NCI-H526 (cell line): Measurements from ENCODE around the gene MTMR3.
A peak's percentile ranks its signal among the peaks of the same experiment; 100 is the strongest.
"Not testable (repeated sequence)": the region's sequence is repeated elsewhere in the genome, so short reads cannot be mapped to it uniquely, and the experiment has no call there.

ENCODE experiments used
- DNase-seq, 2 experiments: peaks; one replicate each; lab custom pipeline; 2025; lab: John Stamatoyannopoulos, UW

The MTMR3 gene

DNA sequence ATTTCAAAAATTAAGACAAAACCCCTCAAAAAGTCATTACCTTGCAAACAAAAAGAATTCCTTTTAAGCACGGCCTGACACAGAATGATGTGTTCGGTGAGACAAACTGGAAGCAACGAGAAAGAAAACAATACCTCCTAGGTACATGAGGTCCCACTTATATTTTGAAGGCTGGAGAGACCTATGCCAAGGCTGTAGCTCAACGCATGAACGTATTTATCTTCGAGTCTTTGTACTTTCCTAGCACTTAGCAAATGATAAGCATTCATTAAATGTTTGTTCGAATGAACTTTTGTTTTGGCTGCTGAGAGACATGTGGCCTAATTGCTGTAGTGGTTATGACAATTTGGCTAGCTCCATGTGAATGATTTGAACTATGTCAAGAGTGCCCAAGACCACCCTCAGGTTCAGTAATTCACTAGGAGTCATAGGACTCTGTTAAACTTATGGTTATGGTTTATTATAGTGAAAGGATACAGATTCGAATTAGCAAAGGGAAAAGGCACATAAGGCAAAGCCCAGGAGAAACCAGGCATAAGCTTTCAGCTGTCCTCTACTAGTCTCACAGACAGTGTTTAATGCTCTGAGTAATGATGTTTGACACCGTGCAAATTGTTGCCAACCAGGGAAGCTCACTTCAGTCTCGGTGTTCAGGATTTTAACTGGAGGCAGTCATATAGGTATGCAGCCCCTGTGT is 171.2 kb downstream of the MTMR3 start:
- DNase-seq = no peak

DNA sequence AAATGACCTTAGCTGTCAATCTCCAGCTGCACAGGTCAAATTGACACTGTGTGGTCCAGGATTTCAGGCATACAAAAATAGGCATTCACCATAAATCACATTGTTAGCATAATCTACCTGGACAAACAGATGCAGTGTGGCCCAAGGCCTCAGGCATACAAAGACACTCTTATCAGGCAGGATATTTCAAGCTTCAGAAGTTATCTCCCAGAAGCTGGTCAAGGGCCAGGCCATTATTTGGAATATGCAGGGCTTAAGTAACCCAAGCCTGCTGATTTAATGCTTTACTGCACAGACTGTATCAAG is 171.7 kb downstream of the MTMR3 start:
- DNase-seq = no peak

DNA sequence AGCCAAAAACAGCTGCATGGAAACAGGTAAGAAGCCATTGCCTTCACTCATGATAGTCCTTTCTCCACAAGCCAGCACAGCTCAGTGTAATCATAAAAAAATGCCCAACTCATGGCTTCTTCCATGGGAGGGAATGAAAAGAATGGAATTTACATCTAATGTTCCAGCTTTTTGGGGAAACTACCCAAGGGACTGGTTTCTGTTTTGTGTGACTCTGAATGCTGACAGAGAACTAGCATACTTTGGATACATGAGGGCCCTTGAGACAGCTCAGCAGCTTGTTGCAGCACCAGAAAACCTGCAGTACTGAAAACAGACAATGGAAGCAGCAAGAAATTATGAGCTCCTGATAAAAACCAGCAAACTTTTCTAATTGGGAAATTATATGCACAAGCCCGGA is 173.0 kb downstream of the MTMR3 start:
- no peak for DNase-seq

DNA sequence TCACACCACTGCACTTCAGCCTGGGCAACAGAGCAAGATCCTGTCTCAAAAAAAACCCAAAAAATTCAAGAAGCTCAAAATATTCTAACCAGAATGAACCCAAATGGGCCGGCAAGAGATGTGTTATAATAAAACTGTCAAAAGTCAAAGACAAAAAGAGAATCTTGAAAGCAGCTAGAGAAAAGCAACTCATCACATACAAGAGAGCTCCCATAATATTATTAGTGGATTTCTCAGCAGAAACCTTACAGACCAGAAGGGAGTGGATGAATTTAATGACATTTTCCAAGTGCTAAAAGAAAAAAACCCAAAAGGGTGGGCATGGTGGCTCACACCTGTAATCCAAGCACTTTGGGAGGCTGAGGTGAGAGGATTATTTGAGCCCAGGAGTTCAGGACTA is 174.4 kb downstream of the MTMR3 start:
- DNase-seq = no peak

DNA sequence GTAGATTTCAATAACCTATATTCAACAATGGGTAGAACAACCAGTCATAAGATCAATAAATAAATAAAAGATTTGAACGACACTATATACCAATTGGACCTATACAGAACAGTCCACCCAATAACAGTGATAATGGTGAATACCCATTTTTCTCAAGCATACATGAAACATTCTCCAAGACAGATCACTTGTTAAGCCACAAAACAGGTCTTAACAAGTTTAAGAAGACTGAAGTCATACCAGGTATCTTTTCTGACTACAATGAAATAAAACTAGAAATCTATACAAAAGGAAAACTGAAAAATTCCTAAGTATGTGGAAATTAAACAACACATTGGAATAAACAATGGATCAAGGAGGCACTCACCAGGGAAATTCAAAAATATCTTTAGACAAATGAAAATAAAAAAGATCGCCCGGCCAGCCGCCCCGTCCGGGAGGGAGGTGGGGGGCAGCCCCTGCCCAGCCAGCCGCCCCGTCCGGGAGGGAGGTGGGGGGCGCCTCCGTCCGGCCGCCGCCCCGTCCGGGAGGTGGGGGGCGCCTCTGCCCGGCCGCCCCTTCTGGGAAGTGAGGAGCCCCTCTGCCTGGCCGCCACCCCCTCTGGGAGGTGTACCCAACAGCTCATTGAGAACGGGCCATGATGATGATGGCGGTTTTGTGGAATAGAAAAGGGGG is 176.5 kb downstream of the MTMR3 start:
- not testable (repeated sequence) for DNase-seq

DNA sequence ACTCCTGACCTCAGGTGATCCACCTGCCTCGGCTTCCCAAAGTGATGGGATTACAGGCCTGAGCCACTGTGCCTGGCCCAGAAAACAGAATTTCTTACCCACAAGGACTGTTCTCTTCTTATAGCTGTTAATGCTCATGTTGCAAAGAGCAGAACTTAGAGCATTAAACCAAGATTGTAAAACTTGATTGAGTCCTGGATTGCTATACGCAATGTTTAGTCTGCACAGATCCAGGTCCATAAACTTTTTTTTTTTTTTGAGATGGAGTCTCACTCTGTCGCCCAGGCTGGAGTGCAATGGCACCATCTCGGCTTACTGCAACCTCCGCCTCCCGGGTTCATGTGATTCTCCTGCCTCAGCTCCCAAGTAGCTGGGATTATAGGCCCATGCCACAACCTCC is 178.1 kb downstream of the MTMR3 start:
- DNase-seq = not testable (repeated sequence)

DNA sequence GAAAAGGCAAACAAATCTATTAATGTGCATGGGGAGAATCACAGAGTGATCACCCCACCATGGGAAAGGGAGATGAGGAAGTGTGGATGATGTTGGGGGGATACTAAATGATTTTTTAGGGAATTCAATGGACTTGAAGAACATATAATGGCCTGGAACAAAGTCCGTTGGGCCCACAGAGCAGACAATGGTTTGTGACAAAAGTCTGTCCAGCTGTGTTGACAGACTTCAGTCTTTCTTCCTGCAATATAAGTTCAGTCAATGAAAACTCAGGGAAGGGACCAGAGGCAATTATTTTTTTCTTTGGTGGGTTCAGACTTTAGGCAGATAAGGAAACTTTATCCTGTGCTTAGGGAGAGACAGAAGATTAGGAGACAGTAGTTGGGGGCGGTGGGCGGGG is 179.3 kb downstream of the MTMR3 start:
- DNase-seq = no peak

DNA sequence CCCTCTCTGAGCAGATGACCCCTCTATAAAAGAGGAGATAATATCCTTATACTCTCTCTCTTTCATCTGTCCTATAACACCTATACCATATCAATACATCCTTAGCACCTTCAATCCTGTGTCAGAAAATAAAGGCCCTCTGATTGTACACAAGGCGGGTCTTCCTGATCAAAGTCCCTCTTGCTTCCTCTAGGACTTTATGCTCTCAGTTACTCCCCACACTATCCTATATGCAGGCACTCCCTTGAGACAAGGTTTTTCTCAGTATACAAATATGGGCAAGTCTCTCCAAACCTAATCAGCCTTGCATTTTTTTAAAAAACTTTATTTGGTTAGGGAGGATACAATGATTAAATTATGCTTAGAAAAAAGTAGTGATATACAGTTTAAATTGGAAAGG is 180.0 kb downstream of the MTMR3 start:
- DNase-seq = no peak

DNA sequence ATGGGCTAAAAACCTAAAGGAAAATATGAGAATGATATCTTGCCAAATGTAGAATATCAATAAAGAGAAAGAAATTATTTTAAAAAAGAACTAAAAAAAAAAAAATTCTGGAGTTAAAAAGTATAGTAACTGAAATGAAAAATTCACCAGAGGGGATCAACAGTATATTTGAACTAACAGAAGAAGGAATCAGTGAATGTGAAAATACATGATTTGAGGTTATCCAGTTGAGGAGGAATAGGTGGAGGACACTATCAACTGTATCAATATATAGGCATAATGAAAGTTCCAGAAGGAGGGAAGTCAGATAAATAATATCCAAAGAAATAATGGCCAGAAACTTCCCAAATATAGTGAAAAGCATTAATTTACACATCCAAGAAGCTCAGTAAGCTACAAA is 181.2 kb downstream of the MTMR3 start:
- DNase-seq = no peak

DNA sequence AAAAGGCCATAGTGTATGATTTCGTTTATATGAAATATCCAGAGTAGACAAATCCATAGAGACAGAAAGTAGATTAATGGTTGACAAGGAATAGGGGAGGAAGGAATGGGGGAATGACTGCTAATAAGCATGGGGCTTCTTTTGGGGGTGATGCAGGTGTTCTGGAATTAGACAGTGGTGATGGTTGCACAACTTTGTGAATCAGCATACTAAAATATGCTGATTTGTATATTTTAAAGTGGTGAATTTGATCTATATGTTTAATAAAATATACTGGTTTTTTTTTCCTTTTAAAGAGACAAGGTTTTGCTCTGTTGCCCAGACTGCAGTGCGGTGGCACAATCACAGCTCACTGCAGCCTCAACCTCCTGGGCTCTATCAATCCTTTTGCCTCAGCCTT is 190.8 kb downstream of the MTMR3 start:
- no peak for DNase-seq

DNA sequence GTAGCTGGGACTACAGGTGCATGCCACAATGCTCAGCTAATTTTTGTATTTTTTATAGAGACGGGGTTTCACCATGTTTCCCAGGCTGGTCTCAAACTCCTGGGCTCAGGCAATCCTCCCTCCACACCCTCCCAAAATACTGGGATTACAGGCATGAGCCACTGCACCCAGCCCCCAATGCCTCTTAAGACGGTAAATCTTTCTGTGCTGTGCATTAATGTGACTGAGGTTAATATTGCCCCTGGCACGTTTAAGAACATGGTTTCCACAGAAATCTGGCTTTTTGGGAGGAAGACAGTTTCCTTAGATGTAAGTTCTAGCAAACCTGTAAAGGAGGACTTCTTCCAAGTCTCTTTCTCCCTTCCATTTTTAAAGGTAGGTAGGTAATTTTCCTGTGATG is 191.2 kb downstream of the MTMR3 start:
- DNase-seq = no peak

DNA sequence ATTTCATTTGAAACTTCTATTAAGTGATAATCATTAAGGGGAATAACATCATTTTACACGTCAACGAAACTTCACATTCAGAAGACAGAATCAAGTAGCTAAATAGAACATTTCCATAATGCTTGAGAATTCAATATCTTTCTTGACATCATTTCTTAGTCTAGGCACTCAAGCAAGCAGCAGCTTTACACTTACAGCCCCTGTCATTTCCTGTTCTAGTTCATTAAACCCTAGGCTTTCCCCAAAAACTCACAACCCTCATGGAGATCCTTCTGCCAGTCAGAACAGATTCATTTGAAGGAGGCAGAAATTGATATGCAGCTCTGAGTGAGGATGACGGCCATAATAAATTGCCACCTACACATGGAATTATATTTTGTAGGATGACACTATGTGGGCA is 192.0 kb downstream of the MTMR3 start:
- no peak for DNase-seq

DNA sequence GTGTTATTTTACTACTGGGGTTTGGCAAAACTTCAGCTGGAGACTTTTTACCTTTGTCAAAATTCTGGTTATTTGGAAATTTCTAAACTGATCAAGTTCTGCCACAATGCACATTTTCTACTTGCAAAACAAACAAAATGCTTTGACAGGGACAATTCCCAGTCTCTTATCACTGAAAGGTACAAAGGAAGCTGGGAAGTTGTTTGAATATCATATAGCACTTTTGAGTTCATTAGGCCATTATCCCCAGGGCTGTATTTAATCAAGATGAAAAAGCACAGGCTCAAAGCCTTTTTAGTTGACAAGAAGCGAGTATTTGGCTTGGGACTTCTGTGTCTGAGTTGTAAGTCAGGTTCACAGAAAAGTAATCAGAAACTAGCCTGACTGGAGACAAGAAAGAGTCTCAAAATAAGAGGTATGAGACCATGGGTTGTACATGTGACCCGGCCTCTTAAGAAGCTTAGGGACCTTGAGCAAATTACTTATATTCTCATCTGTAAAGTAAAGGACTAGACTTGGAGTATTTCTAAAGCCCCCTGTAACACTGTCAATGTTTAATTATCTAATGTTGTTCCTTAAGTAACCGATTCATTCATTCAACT is 194.4 kb downstream of the MTMR3 start:
- DNase-seq = no peak

DNA sequence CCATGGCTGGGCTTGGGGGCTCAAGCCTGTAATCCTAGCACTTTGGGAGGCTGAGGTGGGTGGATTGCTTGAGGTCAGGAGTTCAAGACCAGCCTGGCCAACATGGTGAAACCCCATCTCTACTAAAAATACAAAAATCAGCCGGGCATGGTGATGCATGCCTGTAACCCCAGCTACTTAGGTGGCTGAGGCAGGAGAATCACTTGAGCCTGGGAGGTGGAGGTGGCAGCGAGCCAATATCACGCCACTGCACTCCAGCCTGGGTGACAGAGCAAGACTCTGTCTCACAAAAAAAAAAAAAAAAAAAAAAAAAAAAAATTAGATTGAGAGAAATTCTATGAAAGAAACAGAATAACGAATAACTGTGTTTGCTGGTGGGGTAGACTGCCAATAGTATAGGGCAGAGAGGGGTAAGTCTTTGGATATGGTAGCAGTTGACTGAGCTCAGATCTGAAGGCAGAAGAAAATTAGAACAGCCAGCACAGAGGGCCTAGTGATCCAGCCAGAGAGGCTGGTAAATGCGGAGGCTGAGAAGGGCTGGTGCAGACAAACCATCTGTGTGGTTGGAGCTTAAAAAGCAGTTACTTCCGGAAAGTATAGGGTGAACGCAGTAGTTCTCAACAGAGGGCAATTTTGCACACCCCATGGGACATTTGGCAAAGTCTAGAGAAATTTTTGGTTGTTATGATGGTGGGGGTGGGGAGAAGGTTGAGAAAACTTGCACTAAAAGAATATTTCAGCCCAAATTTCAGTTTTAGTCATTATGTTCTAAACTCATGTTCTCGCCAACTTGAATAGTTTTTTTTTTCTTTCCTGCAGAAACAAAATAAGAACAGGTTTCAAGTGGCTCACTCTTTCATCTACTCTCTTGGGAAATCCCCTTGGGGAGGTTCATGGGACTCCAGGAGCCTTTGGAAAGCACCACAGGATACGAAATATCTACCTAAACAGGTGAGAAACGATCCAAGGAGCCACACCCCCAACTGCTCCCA is 195.6 kb downstream of the MTMR3 start:
- DNase-seq = peak in 1 of 2 experiments; percentile 10

DNA sequence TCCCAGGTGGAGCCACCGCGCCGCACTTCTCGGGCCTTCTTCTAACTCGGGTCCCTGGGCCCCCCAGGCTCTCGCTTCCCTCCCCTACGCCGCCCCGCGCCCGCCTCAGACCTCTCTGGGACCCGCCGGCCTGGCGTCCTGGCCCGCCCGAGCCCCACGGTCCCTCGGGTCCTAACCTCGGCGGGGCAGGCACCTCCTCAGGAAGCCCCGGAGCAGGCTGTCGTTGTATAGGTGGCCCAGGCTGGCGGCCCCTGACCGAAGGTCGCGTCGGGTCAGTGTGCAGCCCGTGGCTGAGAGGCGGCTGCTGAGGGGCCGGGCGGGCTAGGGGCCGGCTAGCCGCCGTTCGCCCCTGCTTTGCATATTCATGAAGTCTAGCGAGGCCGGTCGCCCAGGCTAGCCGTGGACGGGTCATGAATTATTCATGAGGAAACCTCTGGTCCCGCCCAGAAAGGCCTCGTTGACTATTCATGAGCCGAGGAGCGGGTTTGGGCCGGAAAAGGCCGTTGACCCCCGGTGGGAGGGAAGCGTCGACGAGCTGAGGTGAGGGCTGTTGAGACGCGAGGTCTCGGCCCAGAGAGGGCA is 197.1 kb downstream of the MTMR3 start, which contains the start of gene HORMAD2:
HORMAD2 (plus strand) TSS at position 513 of the 582 bp plus-strand sequence. CDS start 13,489 bp downstream, outside the sequence.
- peak in 1 of 2 experiments; percentile 38 for DNase-seq
